H9 (cell line): ENCODE results near the gene FGR. TPM values are rescaled to one million over a fixed set of nuclear protein-coding genes. Genes with fewer than 3 reads are reported as not detected.

Experiments
- DNase-seq: peaks from one replicate; pipeline ENCODE4 v3.0.0-alpha.2; 2017
- H2AFZ ChIP-seq: one replicate; pipeline ENCODE4 v1.6.1; 2013; ENCODE audit warnings: mild to moderate bottlenecking, low read length, control low read depth, moderate library complexity
- H2AK5ac ChIP-seq: 2 replicates; pipeline ENCODE4 v1.6.1; 2013; ENCODE audit warnings: low read length, control low read depth, mixed read lengths; ENCODE audit not compliant: insufficient read length
- H2BK120ac ChIP-seq: one replicate; pipeline ENCODE4 v1.6.1; 2013; ENCODE audit warnings: low read depth, mild to moderate bottlenecking, low read length, control low read depth, inconsistent platforms; ENCODE audit not compliant: poor library complexity, severe bottlenecking
- H2BK12ac ChIP-seq: 2 replicates; pipeline ENCODE4 v1.6.1; 2013; ENCODE audit warnings: low read length, control low read depth, mixed read lengths, low read depth; ENCODE audit not compliant: insufficient read length
- H2BK15ac ChIP-seq: 2 replicates; pipeline ENCODE4 v1.6.1; 2013; ENCODE audit warnings: low read depth, low read length, control low read depth
- H2BK20ac ChIP-seq: one replicate; pipeline ENCODE4 v1.6.1; 2013; ENCODE audit warnings: low read depth, mild to moderate bottlenecking, low read length, control low read depth, inconsistent platforms; ENCODE audit not compliant: poor library complexity, severe bottlenecking
- H2BK5ac ChIP-seq: 2 replicates; pipeline ENCODE4 v1.6.1; 2013; ENCODE audit warnings: low read length, control low read depth, mixed read lengths; ENCODE audit not compliant: insufficient read length
- H3K14ac ChIP-seq: 2 replicates; pipeline ENCODE4 v1.6.1; 2013; ENCODE audit warnings: low read length, control low read depth; ENCODE audit not compliant: insufficient read depth
- H3K18ac ChIP-seq: 2 replicates; pipeline ENCODE4 v1.6.1; 2013; ENCODE audit warnings: low read depth, mild to moderate bottlenecking, mixed read lengths, low read length, control low read depth; ENCODE audit not compliant: insufficient read length
- H3K23ac ChIP-seq: 2 replicates; pipeline ENCODE4 v1.6.1; 2013; ENCODE audit warnings: low read length, control low read depth, mixed read lengths, low read depth; ENCODE audit not compliant: insufficient read length
- H3K23me2 ChIP-seq: 2 replicates; pipeline ENCODE4 v1.6.1; 2013; ENCODE audit warnings: low read depth, mild to moderate bottlenecking, mixed read lengths, low read length, control low read depth; ENCODE audit not compliant: insufficient read length, poor library complexity, severe bottlenecking
- H3K27ac ChIP-seq: 2 replicates; pipeline ENCODE4 v1.5.1; 2013; ENCODE audit warnings: low read length, control low read depth, mixed read lengths, low read depth; ENCODE audit not compliant: insufficient read length
- H3K27me3 ChIP-seq: 2 replicates; pipeline ENCODE4 v1.6.1; 2013; ENCODE audit warnings: low read length, control low read depth, inconsistent platforms; ENCODE audit not compliant: insufficient read depth
- H3K4ac ChIP-seq: 2 replicates; pipeline ENCODE4 v1.6.1; 2013; ENCODE audit warnings: low read depth, mild to moderate bottlenecking, control low read depth, inconsistent platforms, low read length, moderate library complexity
- H3K4me1 ChIP-seq: 2 replicates; pipeline ENCODE4 v1.6.1; 2013; ENCODE audit warnings: low read length, control low read depth, inconsistent platforms; ENCODE audit not compliant: insufficient read depth
- H3K4me2 ChIP-seq: 2 replicates; pipeline ENCODE4 v1.6.1; 2013; ENCODE audit warnings: low read length, control low read depth, mixed read lengths; ENCODE audit not compliant: insufficient read length, insufficient read depth
- H3K56ac ChIP-seq: 2 replicates; pipeline ENCODE4 v1.6.1; 2013; ENCODE audit warnings: low read depth, mild to moderate bottlenecking, mixed read lengths, low read length, control low read depth; ENCODE audit not compliant: insufficient read length
- H3K79me1 ChIP-seq: 2 replicates; pipeline ENCODE4 v1.6.1; 2013; ENCODE audit warnings: low read depth, mild to moderate bottlenecking, moderate library complexity, low read length, control low read depth, inconsistent platforms; ENCODE audit not compliant: insufficient read depth, poor library complexity, severe bottlenecking
- H3K79me2 ChIP-seq: 2 replicates; pipeline ENCODE4 v1.6.1; 2013; ENCODE audit warnings: low read length, control low read depth, inconsistent platforms; ENCODE audit not compliant: insufficient read depth
- H3K9ac ChIP-seq: 2 replicates; pipeline ENCODE4 v1.6.1; 2013; ENCODE audit warnings: low read length, control low read depth, mixed read lengths; ENCODE audit not compliant: insufficient read length; ENCODE audit errors: extremely low read depth
- H3K9me3 ChIP-seq: one replicate; pipeline ENCODE4 v1.6.1; 2013; ENCODE audit warnings: low read depth, low read length, inconsistent platforms; ENCODE audit not compliant: control insufficient read depth
- H3T11ph ChIP-seq: one replicate; pipeline ENCODE4 v1.6.1; 2013; ENCODE audit warnings: mild to moderate bottlenecking, low read length, control low read depth, inconsistent platforms
- H4K20me1 ChIP-seq: one replicate; pipeline ENCODE4 v1.6.1; 2013; ENCODE audit not compliant: control insufficient read depth, insufficient read length, insufficient read depth
- H4K5ac ChIP-seq: 2 replicates; pipeline ENCODE4 v1.6.1; 2013; ENCODE audit warnings: low read depth, mild to moderate bottlenecking, mixed read lengths, low read length, control low read depth; ENCODE audit not compliant: insufficient read length
- H4K8ac ChIP-seq: replicated peaks from 2 replicates; pipeline ENCODE4 v1.6.1; 2013; ENCODE audit warnings: low read length, control low read depth, mixed read lengths, low read depth; ENCODE audit not compliant: insufficient read length
- H4K91ac ChIP-seq: 2 replicates; pipeline ENCODE4 v1.6.1; 2013; ENCODE audit warnings: low read depth, mild to moderate bottlenecking, moderate library complexity, mixed read lengths, low read length, control low read depth; ENCODE audit not compliant: insufficient read length
- H3K27ac Mint-ChIP-seq, 3 experiments: 2 replicates in 2 of 3; 3 replicates in 1 of 3; pipeline ENCODE4 v1.8.0; 2020 to 2021; ENCODE audit warnings: mixed read lengths in 3 of 3, mild to moderate bottlenecking in 1 of 3, moderate library complexity in 1 of 3
- H3K27me3 Mint-ChIP-seq: 2 replicates; pipeline ENCODE4 v1.8.0; 2021; ENCODE audit warnings: low read depth, mild to moderate bottlenecking, moderate library complexity, mixed read lengths
- H3K36me3 Mint-ChIP-seq, 3 experiments: 2 replicates in 2 of 3; 3 replicates in 1 of 3; pipeline ENCODE4 v1.8.0; 2020 to 2021; ENCODE audit warnings: low read depth in 3 of 3, mixed read lengths in 3 of 3; ENCODE audit not compliant: insufficient read depth in 1 of 3
- H3K4me1 Mint-ChIP-seq, 2 experiments: 2 replicates each; pipeline ENCODE4 v1.8.0; 2020; ENCODE audit warnings: mixed read lengths in 2 of 2
- H3K4me3 Mint-ChIP-seq, 2 experiments: 2 replicates in 1 of 2; 3 replicates in 1 of 2; pipeline ENCODE4 v1.8.0; 2020 to 2021; ENCODE audit warnings: mild to moderate bottlenecking in 2 of 2, mixed read lengths in 2 of 2, moderate library complexity in 1 of 2
- H3K9me3 Mint-ChIP-seq, 2 experiments: 2 replicates in 1 of 2; 3 replicates in 1 of 2; pipeline ENCODE4 v1.8.0; 2020; ENCODE audit warnings: mild to moderate bottlenecking in 2 of 2, mixed read lengths in 2 of 2, moderate library complexity in 1 of 2
- WGBS: extraction: QIAGEN DNeasy Blood & Tissue Kit; methylation state at CpG from one replicate; pipeline ENCODE4 v1.1.7; 2013; ENCODE audit warnings: missing lambda C conversion rate, low lambda C conversion rate, mixed read lengths; ENCODE audit not compliant: insufficient read length; ENCODE audit errors: extremely low coverage; 5-methylcytosine and 5-hydroxymethylcytosine counted together
- total RNA-seq: library from RNA; stranded (reverse); gene quantifications from 2 replicates; pipeline ENCODE4 v1.2.1, GENCODE V29; 2021
- TF ChIP-seq, protein P1 (sequence below): fragments of 200-600 bp; sonication (generic); conservative IDR thresholded peaks from 3 replicates; pipeline ENCODE4 v1.8.0; 2021; ENCODE audit warnings: antibody characterized with exemption, mild to moderate bottlenecking

FGR gene
- total RNA-seq, 1 experiment from 2014 or later: not detected

DNA sequence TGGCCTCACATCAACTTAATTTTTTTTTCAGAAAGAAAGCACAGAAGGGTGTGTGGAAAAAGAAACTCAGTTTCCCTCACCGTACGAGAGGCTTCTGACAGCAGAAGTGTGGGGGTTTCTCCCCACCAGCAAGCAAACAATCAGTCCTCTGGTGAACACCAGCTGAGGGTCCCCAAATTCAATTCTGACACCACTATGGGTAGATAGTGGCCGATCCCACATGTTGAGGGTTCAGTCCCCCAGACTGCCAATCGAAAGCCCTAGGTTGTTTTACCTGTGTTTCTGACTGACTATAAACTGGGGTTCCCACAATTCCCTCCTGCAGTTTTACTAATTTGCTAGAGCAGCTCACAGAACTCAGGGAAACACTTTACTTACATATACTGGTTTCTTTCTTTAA is 34.9 kb upstream of the FGR start:
- Histone ChIP-seq H2BK120ac (no peak overlapping the region), H2BK15ac (no peak overlapping the region), H3K27ac (no peak overlapping the region), H2AK5ac (no peak overlapping the region), H4K91ac (no peak overlapping the region), H3K4ac (no peak overlapping the region), H2AFZ (no peak overlapping the region), H3T11ph (no peak overlapping the region), H4K5ac (no peak overlapping the region), H2BK20ac (no peak overlapping the region), H3K18ac (no peak overlapping the region), H4K8ac (no peak overlapping the region), H3K4me1 (no peaks in the 10 kb centered on the region; the same call in 1 of the 2 replicates), H4K20me1 (no peaks in the 10 kb centered on the region), H2BK12ac (no peak overlapping the region), H3K56ac (no peak overlapping the region), H3K23me2 (peaks cover 10% of the 10 kb centered on the region), H3K79me2 (no peaks in the 10 kb centered on the region), H3K23ac (no peak overlapping the region), H2BK5ac (no peak overlapping the region), H3K27me3 (no peaks in the 10 kb centered on the region; the same call in 1 of the 2 replicates), H3K14ac (no peak overlapping the region), H3K9me3 (no peaks in the 10 kb centered on the region), H3K4me2 (no peak overlapping the region), H3K9ac (no peak overlapping the region), H3K79me1 (no peaks in the 10 kb centered on the region)
- TF ChIP-seq, protein P1, sequence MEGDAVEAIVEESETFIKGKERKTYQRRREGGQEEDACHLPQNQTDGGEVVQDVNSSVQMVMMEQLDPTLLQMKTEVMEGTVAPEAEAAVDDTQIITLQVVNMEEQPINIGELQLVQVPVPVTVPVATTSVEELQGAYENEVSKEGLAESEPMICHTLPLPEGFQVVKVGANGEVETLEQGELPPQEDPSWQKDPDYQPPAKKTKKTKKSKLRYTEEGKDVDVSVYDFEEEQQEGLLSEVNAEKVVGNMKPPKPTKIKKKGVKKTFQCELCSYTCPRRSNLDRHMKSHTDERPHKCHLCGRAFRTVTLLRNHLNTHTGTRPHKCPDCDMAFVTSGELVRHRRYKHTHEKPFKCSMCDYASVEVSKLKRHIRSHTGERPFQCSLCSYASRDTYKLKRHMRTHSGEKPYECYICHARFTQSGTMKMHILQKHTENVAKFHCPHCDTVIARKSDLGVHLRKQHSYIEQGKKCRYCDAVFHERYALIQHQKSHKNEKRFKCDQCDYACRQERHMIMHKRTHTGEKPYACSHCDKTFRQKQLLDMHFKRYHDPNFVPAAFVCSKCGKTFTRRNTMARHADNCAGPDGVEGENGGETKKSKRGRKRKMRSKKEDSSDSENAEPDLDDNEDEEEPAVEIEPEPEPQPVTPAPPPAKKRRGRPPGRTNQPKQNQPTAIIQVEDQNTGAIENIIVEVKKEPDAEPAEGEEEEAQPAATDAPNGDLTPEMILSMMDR: no peak
- Mint-ChIP-seq H3K4me1 (peaks cover 15 to 20% of the 10 kb centered on the region in 2 experiments), H3K27me3 (peaks cover 24% of the 10 kb centered on the region), H3K36me3 (no peaks in the 10 kb centered on the region), H3K4me3 (no peak overlapping the region), H3K9me3 (no peaks in the 10 kb centered on the region), H3K27ac (no peak overlapping the region)
- no peak for DNase-seq
- no CpG with 5 or more reads among the region's 4 CpGs for WGBS
